CD4-positive, CD25-positive, alpha-beta regulatory T cell (primary cell): ENCODE data around the gene TNKS1BP1. TPM values are rescaled to one million over a fixed set of nuclear protein-coding genes. Genes with fewer than 3 reads are reported as not detected.

Experiments used
- ATAC-seq, 2 donors: fragments of 150-1000 bp; cut with Tn5 transposase; one replicate each; pipeline ENCODE4 v1.10.0; 2021; ENCODE audit warnings: low read depth in 2 of 2, moderate number of reproducible peaks in 2 of 2, moderate library complexity in 1 of 2
- DNase-seq, 3 donors: peaks; one replicate each; pipeline versions ENCODE4 v3.0.0 to v3.0.0-alpha.2; 2012 to 2022; ENCODE audit warnings: mixed read lengths in 1 of 3
- H3K27ac ChIP-seq: one replicate; pipeline ENCODE4 v1.7.0; 2013; ENCODE audit warnings: mild to moderate bottlenecking, low read length; ENCODE audit not compliant: insufficient read depth, poor library complexity, severe bottlenecking
- H3K27me3 ChIP-seq: one replicate; pipeline ENCODE4 v1.7.0; 2013; ENCODE audit warnings: low read length; ENCODE audit not compliant: control insufficient read depth, insufficient read depth
- H3K36me3 ChIP-seq: one replicate; pipeline ENCODE4 v1.7.0; 2013; ENCODE audit warnings: mild to moderate bottlenecking, low read length, moderate library complexity; ENCODE audit not compliant: control insufficient read depth, insufficient read depth
- H3K4me1 ChIP-seq: 2 replicates; pipeline ENCODE4 v1.7.0; 2013; ENCODE audit warnings: mild to moderate bottlenecking, low read length; ENCODE audit not compliant: insufficient read depth, control insufficient read depth, poor library complexity, severe bottlenecking
- H3K4me3 ChIP-seq: one replicate; pipeline ENCODE4 v1.7.0; 2013; ENCODE audit warnings: low read depth, mild to moderate bottlenecking, low read length, moderate library complexity
- H3K9me3 ChIP-seq, 2 experiments: 1 replicate in 1 of 2; 2 replicates in 1 of 2; pipeline ENCODE4 v1.7.0; 2013; ENCODE audit warnings: low read length in 2 of 2, mild to moderate bottlenecking in 1 of 2, moderate library complexity in 1 of 2; ENCODE audit not compliant: control insufficient read depth in 2 of 2
- H3K27ac Mint-ChIP-seq, 3 donors: one replicate each; pipeline ENCODE4 v1.8.0; 2020 to 2022; ENCODE audit warnings: mild to moderate bottlenecking in 3 of 3, mixed read lengths in 3 of 3, moderate library complexity in 2 of 3
- H3K27me3 Mint-ChIP-seq: one replicate; pipeline ENCODE4 v1.8.0; 2022; ENCODE audit warnings: mild to moderate bottlenecking, mixed read lengths
- H3K36me3 Mint-ChIP-seq: one replicate; pipeline ENCODE4 v1.8.0; 2020; ENCODE audit warnings: mixed read lengths
- H3K4me1 Mint-ChIP-seq, 4 donors: one replicate each; pipeline ENCODE4 v1.8.0; 2020 to 2022; ENCODE audit warnings: mixed read lengths in 4 of 4, mild to moderate bottlenecking in 1 of 4
- H3K4me3 Mint-ChIP-seq, 4 donors: one replicate each; pipeline ENCODE4 v1.8.0; 2020 to 2022; ENCODE audit warnings: mild to moderate bottlenecking in 4 of 4, mixed read lengths in 4 of 4, moderate library complexity in 3 of 4
- H3K9me3 Mint-ChIP-seq, 7 donors: one replicate each; pipeline ENCODE4 v1.8.0; 2020 to 2022; ENCODE audit warnings: mixed read lengths in 7 of 7, mild to moderate bottlenecking in 3 of 7, moderate library complexity in 2 of 7
- polyA plus RNA-seq, 4 donors: library from polyadenylated mRNA; unstranded; fragments of 300-500 nt; fragmentation: Illumina TruSeq; gene quantifications; one replicate each; pipeline ENCODE4 v1.2.3, GENCODE V29; 2021
- total RNA-seq: library from RNA; stranded (reverse); gene quantifications from one replicate; pipeline ENCODE4 v1.2.3, GENCODE V29; 2022

The TNKS1BP1 gene
- total and polyA plus RNA-seq, 5 donors from 2014 or later = 1.5 to 16.3 (median 2.1) TPM

- peaks cover 0 to under 1% (median 0%) of the 10 kb centered on the region in 7 donors for H3K9me3 Mint-ChIP-seq
- Histone ChIP-seq H3K27me3 (no peaks in the 10 kb centered on the region), H3K9me3 (no peaks in the 10 kb centered on the region), H3K27ac (no peak overlapping the region), H3K4me3 (no peak overlapping the region), H3K4me1 (peaks cover 13% of the 10 kb centered on the region), H3K36me3 (no peaks in the 10 kb centered on the region)
- H3K4me1 Mint-ChIP-seq = peaks cover 7 to 25% (median 10%) of the 10 kb centered on the region in 4 donors
- H3K36me3 Mint-ChIP-seq = peaks cover 19% of the 10 kb centered on the region
- ATAC-seq (no peak), DNase-seq (no peak)
- H3K27me3 Mint-ChIP-seq = no peaks in the 10 kb centered on the region
- H3K27ac Mint-ChIP-seq = no peak overlapping the region
- no peak overlapping the region for H3K4me3 Mint-ChIP-seq
These were observed 16.2 kb downstream of the TNKS1BP1 start for GRCh38 chr11:57308426-57309060.

DNA sequence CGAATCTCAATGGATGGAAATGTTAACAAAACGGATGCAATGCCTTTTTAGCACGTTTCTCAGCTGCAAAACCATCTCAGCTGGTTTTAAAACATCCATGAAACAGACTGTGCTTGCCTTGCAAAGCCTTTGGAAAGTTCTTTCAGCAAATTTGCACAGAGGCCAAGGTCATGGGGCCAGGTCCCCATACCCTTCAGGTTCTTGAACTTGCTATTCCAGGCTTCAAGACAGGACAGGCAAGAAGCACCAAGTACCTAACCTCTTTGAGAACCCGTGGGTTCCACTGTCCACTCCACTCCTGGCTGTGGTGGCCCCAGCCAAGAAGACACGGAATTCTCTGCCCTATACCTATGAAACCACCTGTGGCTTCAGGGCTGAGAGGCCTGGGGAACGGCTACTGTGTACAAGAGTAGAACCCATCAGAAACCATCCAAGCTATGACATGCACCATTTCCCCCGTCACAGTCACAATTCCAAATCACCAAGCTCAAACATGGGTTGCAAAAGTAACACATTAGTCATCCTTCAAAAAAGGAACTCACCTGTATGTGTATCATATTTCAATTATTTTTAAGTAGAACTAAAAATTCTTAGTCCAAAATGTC is 17.0 kb downstream of the TNKS1BP1 start:
- no peaks in the 10 kb centered on the region for H3K9me3 ChIP-seq
- no peak overlapping the region for H3K27ac ChIP-seq
- no peaks in the 10 kb centered on the region for H3K27me3 ChIP-seq
- H3K4me1 ChIP-seq = peaks cover 13% of the 10 kb centered on the region
- H3K27ac Mint-ChIP-seq = no peak overlapping the region
- H3K36me3 ChIP-seq = no peaks in the 10 kb centered on the region
- H3K4me1 Mint-ChIP-seq = peaks cover 7 to 25% (median 10%) of the 10 kb centered on the region in 4 donors
- peaks cover 23% of the 10 kb centered on the region for H3K36me3 Mint-ChIP-seq
- no peak overlapping the region for H3K4me3 Mint-ChIP-seq
- no peaks in the 10 kb centered on the region for H3K27me3 Mint-ChIP-seq
- H3K4me3 ChIP-seq = no peak overlapping the region
- DNase-seq (no peak), ATAC-seq (no peak)
- H3K9me3 Mint-ChIP-seq = peaks cover 0 to 1% (median 0%) of the 10 kb centered on the region in 7 donors

GRCh38 chr11:57306940-57307565 is 17.7 kb downstream of the TNKS1BP1 start:
- H3K4me3 Mint-ChIP-seq = no peak overlapping the region
- peaks cover 6 to 21% (median 7%) of the 10 kb centered on the region in 4 donors for H3K4me1 Mint-ChIP-seq
- H3K27me3 Mint-ChIP-seq = no peaks in the 10 kb centered on the region
- Histone ChIP-seq H3K9me3 (no peaks in the 10 kb centered on the region), H3K4me3 (no peak overlapping the region), H3K36me3 (no peaks in the 10 kb centered on the region), H3K27ac (no peak overlapping the region), H3K4me1 (peaks cover 13% of the 10 kb centered on the region), H3K27me3 (no peaks in the 10 kb centered on the region)
- ATAC-seq (no peak), DNase-seq (no peak)
- peaks cover 23% of the 10 kb centered on the region for H3K36me3 Mint-ChIP-seq
- H3K27ac Mint-ChIP-seq = no peak overlapping the region
- H3K9me3 Mint-ChIP-seq = peaks cover 0 to 1% (median 0%) of the 10 kb centered on the region in 7 donors

GRCh38 chr11:57306161-57306876 is 18.4 kb downstream of the TNKS1BP1 start:
- no peaks in the 10 kb centered on the region for H3K36me3 ChIP-seq
- no peak overlapping the region for H3K27ac Mint-ChIP-seq
- H3K36me3 Mint-ChIP-seq = peaks cover 28% of the 10 kb centered on the region
- no peaks in the 10 kb centered on the region for H3K27me3 Mint-ChIP-seq
- no peak overlapping the region for H3K4me3 Mint-ChIP-seq
- H3K27me3 ChIP-seq = no peaks in the 10 kb centered on the region
- H3K9me3 ChIP-seq = no peaks in the 10 kb centered on the region
- no peak overlapping the region for H3K4me3 ChIP-seq
- ATAC-seq (no peak), DNase-seq (no peak)
- H3K27ac ChIP-seq = no peak overlapping the region
- peaks cover 0 to 1% (median 0%) of the 10 kb centered on the region in 7 donors for H3K9me3 Mint-ChIP-seq
- H3K4me1 Mint-ChIP-seq = peaks cover 0 to 14% (median 5%) of the 10 kb centered on the region in 4 donors
- H3K4me1 ChIP-seq = peaks cover 7% of the 10 kb centered on the region

GRCh38 chr11:57305523-57305922 is 19.2 kb downstream of the TNKS1BP1 start:
- H3K36me3 ChIP-seq = no peaks in the 10 kb centered on the region
- H3K9me3 ChIP-seq = no peaks in the 10 kb centered on the region
- H3K4me3 ChIP-seq = no peak overlapping the region
- H3K27ac Mint-ChIP-seq = no peak overlapping the region
- H3K9me3 Mint-ChIP-seq = peaks cover 0 to 3% (median 0%) of the 10 kb centered on the region in 7 donors
- ATAC-seq (no peak), DNase-seq (no peak)
- H3K27me3 Mint-ChIP-seq = no peaks in the 10 kb centered on the region
- H3K4me1 ChIP-seq = no peaks in the 10 kb centered on the region
- no peaks in the 10 kb centered on the region for H3K27me3 ChIP-seq
- peaks cover 0 to 7% (median 4%) of the 10 kb centered on the region in 4 donors for H3K4me1 Mint-ChIP-seq
- no peak overlapping the region for H3K27ac ChIP-seq
- no peak overlapping the region for H3K4me3 Mint-ChIP-seq
- peaks cover 35% of the 10 kb centered on the region for H3K36me3 Mint-ChIP-seq

DNA sequence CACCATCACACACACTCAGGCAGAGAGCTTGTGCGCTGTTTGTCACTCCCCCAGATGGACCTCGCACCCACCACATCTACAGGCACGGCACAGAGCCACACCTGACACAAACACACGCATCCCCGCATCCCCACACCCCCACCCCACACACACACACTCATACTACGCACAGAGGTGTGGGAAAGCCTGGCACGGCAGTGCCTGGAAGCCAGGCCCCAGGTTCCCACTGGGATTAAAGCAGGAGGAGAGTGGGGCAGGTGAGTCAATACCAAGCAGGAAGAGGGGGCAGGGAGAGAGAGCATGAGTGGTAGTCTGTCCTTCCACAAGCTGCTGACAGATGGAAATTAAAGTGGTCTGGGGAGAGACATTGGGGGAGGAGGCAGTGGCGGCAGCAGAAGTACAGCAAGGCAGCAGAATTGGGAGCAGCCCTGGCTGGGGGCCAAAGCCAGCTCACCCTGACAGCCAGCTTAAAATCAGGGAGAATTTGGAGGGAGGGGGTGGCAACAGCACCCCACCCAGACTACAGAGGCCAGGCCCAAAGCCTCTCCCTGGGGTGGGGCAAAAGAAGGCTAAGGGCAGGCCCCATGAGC is 20.7 kb downstream of the TNKS1BP1 start:
- H3K27me3 ChIP-seq = no peaks in the 10 kb centered on the region
- ATAC-seq (no peak), DNase-seq (no peak)
- H3K4me1 ChIP-seq = no peaks in the 10 kb centered on the region
- H3K4me3 ChIP-seq = no peak overlapping the region
- Mint-ChIP-seq H3K36me3 (peaks cover 36% of the 10 kb centered on the region), H3K4me3 (no peak overlapping the region), H3K4me1 (peaks cover 0 to 4% (median 3%) of the 10 kb centered on the region in 4 donors), H3K27me3 (no peaks in the 10 kb centered on the region), H3K27ac (no peak overlapping the region), H3K9me3 (peaks cover 0 to 6% (median 0%) of the 10 kb centered on the region in 7 donors)
- no peak overlapping the region for H3K27ac ChIP-seq
- H3K36me3 ChIP-seq = peaks cover 12% of the 10 kb centered on the region
- H3K9me3 ChIP-seq = peaks cover 3 to 11% of the 10 kb centered on the region in 2 experiments

DNA sequence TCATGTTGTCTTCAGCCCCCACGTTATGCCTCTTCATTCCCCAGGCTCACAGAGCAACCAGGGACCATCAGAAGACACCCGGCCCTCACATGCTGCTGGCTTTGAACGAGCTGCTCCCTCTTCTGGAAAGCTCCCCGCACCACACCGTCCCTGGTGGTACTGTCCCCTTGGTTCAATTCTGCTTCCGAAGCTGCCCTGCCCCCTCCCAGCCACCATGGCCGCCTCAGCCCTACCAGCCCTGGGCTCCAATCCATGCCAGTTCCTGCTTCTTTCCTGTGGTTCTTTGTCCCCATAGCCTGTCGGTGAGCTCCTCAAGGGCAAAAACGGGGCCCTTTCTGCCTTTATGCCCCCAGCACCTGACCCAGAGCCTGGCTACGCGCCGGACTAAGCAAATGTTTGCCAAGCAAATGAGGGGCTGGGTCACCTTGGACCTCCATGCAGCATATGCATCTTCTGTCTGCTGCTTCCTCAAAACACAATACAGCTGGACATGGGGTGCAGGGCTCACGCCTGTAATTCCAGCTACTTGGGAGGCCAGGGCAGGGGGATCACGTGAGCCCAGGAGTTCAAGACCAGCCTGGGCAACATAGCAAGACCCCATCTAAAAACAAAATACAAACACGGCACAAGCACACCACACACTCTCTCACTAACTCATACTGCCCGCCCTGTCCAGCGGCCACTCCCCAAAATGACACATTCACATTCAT is 21.3 kb downstream of the TNKS1BP1 start:
- Mint-ChIP-seq H3K27me3 (no peaks in the 10 kb centered on the region), H3K27ac (no peak overlapping the region), H3K4me3 (no peak overlapping the region), H3K36me3 (peaks cover 38% of the 10 kb centered on the region), H3K9me3 (peaks cover 0 to 9% (median 0%) of the 10 kb centered on the region in 7 donors), H3K4me1 (peaks cover 0 to 4% (median 3%) of the 10 kb centered on the region in 4 donors)
- no peak for DNase-seq
- no peak overlapping the region for H3K27ac ChIP-seq
- no peak overlapping the region for H3K4me3 ChIP-seq
- H3K36me3 ChIP-seq = peaks cover 16% of the 10 kb centered on the region
- peaks cover 3 to 13% of the 10 kb centered on the region in 2 experiments for H3K9me3 ChIP-seq
- ATAC-seq = no peak
- H3K27me3 ChIP-seq = no peaks in the 10 kb centered on the region
- H3K4me1 ChIP-seq = no peaks in the 10 kb centered on the region
